GM12878 (cell line): ENCODE measurements around the gene OR5A1. TPM values are rescaled to one million over a fixed set of nuclear protein-coding genes. Genes with fewer than 3 reads are reported as not detected.

ENCODE experiments used
- ATAC-seq: fragments of 200-7000 bp; cut with Tn5 transposase; 3 replicates; pipeline ENCODE4 v1.9.1; 2020; ENCODE audit warnings: mild to moderate bottlenecking, moderate library complexity
- BruUV-seq: library from RNA; stranded (reverse); fragments of 400-500 nt; replicated peaks from 2 replicates; lab custom pipeline; 2021; lab: Mats Ljungman, UMichigan
- CTCF ChIA-PET: fragments of 300-600 bp; sonication (Branson Sonifier 250); formaldehyde crosslinking; extraction: SDS; loops from one replicate; lab custom pipeline; 2021; ENCODE audit warnings: inconsistent platforms; lab: Yijun Ruan, JAX
- POLR2A ChIA-PET: fragments of 350-600 bp; formaldehyde crosslinking; extraction: SDS; loops from one replicate; lab custom pipeline; 2021; ENCODE audit warnings: inconsistent platforms; lab: Charles Lee
- RAD21 ChIA-PET: fragments of 300-600 bp; sonication (Branson Sonifier 250); formaldehyde crosslinking; loops from one replicate; lab custom pipeline; 2023; ENCODE audit warnings: antibody characterized with exemption; ENCODE audit not compliant: unreplicated experiment; lab: Charles Lee
- SMC1A ChIA-PET: fragments of 300-600 bp; sonication (Branson Sonifier 250); formaldehyde crosslinking; loops from one replicate; lab custom pipeline; 2023; ENCODE audit not compliant: unreplicated experiment, uncharacterized antibody; lab: Charles Lee
- DNase-seq: peaks from one replicate; pipeline ENCODE4 v3.0.0-alpha.2; 2011; ENCODE audit warnings: low read depth, low spot score
- FAIRE-seq: peaks from 3 replicates; lab custom pipeline; 2011; peaks lifted over from hg19 to GRCh38; lab: Jason Lieb, UNC
- H2AFZ ChIP-seq: 2 replicates; pipeline ENCODE4 v1.6.0; 2011; ENCODE audit warnings: low read depth, low read length, control low read depth; ENCODE audit not compliant: control insufficient read depth
- H3K27ac ChIP-seq: 2 replicates; pipeline ENCODE4 v1.5.1; 2011; ENCODE audit warnings: control low read depth; ENCODE audit not compliant: control insufficient read depth, insufficient read depth
- H3K27me3 ChIP-seq, 2 experiments: replicated peaks in 1 of 2; 2 replicates each; pipeline versions ENCODE4 v1.6.0 to v1.6.1; 2011; ENCODE audit warnings: low read length in 1 of 2; ENCODE audit not compliant: control insufficient read depth in 2 of 2, insufficient read depth in 2 of 2
- H3K36me3 ChIP-seq, 2 experiments: 2 replicates each; pipeline ENCODE4 v1.5.1; 2011; ENCODE audit warnings: low read length in 1 of 2; ENCODE audit not compliant: control insufficient read depth in 2 of 2, insufficient read depth in 2 of 2
- H3K4me1 ChIP-seq: 2 replicates; pipeline ENCODE4 v1.6.1; 2011; ENCODE audit warnings: mild to moderate bottlenecking, low read length, moderate library complexity, mixed read lengths; ENCODE audit not compliant: control insufficient read depth, insufficient read depth
- H3K4me2 ChIP-seq: 2 replicates; pipeline ENCODE4 v1.6.0; 2011; ENCODE audit warnings: control low read depth; ENCODE audit not compliant: control insufficient read depth, insufficient read depth
- H3K4me3 ChIP-seq: fragments of 200-600 bp; sonication (generic); 2 replicates; pipeline ENCODE4 v1.5.1; 2016
- H3K79me2 ChIP-seq: 2 replicates; pipeline ENCODE4 v1.6.0; 2011; ENCODE audit warnings: low read length; ENCODE audit not compliant: control insufficient read depth, insufficient read depth
- H3K9ac ChIP-seq: 2 replicates; pipeline ENCODE4 v1.8.0; 2011; ENCODE audit warnings: low read length, control low read depth, mixed read lengths; ENCODE audit not compliant: control insufficient read depth, insufficient read depth
- H3K9me3 ChIP-seq: replicated peaks from 3 replicates; pipeline ENCODE4 v1.5.1; 2011; ENCODE audit warnings: mild to moderate bottlenecking, low read length; ENCODE audit not compliant: control insufficient read depth, insufficient read depth
- H4K20me1 ChIP-seq: 2 replicates; pipeline ENCODE4 v1.6.0; 2011; ENCODE audit not compliant: control insufficient read depth, insufficient read depth
- BCL11A ChIP-seq: IDR thresholded peaks from 2 replicates; pipeline ENCODE4 v1.6.1; 2011; ENCODE audit warnings: low read depth, low read length
- EZH2 ChIP-seq: IDR thresholded peaks from 2 replicates; pipeline ENCODE4 v1.6.1; 2012; ENCODE audit warnings: low read depth, mild to moderate bottlenecking, control low read depth, inconsistent platforms, low read length, borderline replicate concordance; ENCODE audit not compliant: control insufficient read depth
- FOXM1 ChIP-seq: IDR thresholded peaks from 2 replicates; pipeline ENCODE4 v1.6.1; 2012; ENCODE audit warnings: low read depth, mild to moderate bottlenecking, inconsistent platforms, low read length, moderate library complexity
- JUND ChIP-seq: IDR thresholded peaks from 2 replicates; pipeline ENCODE4 v1.6.1; 2012; ENCODE audit warnings: low read depth, mild to moderate bottlenecking, low read length, improper control_type of control experiment, moderate library complexity
- MEF2B ChIP-seq: fragments of 450-650 bp; IDR thresholded peaks from 2 replicates; pipeline ENCODE4 v1.6.1; 2018; ENCODE audit warnings: mild to moderate bottlenecking, moderate library complexity; ENCODE audit not compliant: partially characterized antibody, poor library complexity, severe bottlenecking
- NFYB ChIP-seq: IDR thresholded peaks from 2 replicates; pipeline ENCODE4 v1.6.1; 2011; ENCODE audit warnings: low read depth, mild to moderate bottlenecking, low read length, improper control_type of control experiment, moderate library complexity; ENCODE audit not compliant: insufficient read depth
- NRF1 ChIP-seq: conservative IDR thresholded peaks from 2 replicates; pipeline ENCODE4 v1.6.1; 2011; ENCODE audit warnings: mild to moderate bottlenecking, low read depth, low read length, improper control_type of control experiment
- RELA ChIP-seq: fragments of 450-650 bp; IDR thresholded peaks from 2 replicates; pipeline ENCODE4 v1.8.0; 2014; ENCODE audit warnings: borderline replicate concordance; ENCODE audit not compliant: partially characterized antibody
- SMARCA5 ChIP-seq: fragments of 450-650 bp; IDR thresholded peaks from 2 replicates; pipeline ENCODE4 v1.6.1; 2017; ENCODE audit warnings: mild to moderate bottlenecking
- TCF3 ChIP-seq: IDR thresholded peaks from 2 replicates; pipeline ENCODE4 v1.6.1; 2012; ENCODE audit warnings: low read depth, mild to moderate bottlenecking, low read length, borderline replicate concordance; ENCODE audit not compliant: insufficient read depth
- WGBS: methylation state at CpG from one replicate; pipeline ENCODE4 v1.1.6; 2016; ENCODE audit warnings: low lambda C conversion rate; ENCODE audit not compliant: insufficient replicate concordance, insufficient coverage; ENCODE audit errors: missing lambda C conversion rate; 5-methylcytosine and 5-hydroxymethylcytosine counted together
- in situ Hi-C: fragments of 300-500 bp; cut with MboI; formaldehyde crosslinking; loops from 9 replicates; pipeline ENCODE4 v1.14.3; 2018; ENCODE audit warnings: mixed read lengths
- intact Hi-C: fragments of 100-400 bp; cut with micrococcal nuclease; formaldehyde crosslinking; loops from one replicate; pipeline ENCODE4 v1.14.2; 2022; ENCODE audit not compliant: unreplicated experiment
- polyA plus RNA-seq, 11 experiments: library from polyadenylated mRNA; depleted of rRNA in 4 of 11; unstranded in 6 of 11; stranded (reverse) in 5 of 11; fragments of >200 nt; fragmentation: Nextera tagmentation in 4 of 11; fragmentation: Illumina TruSeq in 1 of 11; extraction: Ambion mirVana in 4 of 11; extraction: Trizol in 1 of 11; gene quantifications; 1 replicate in 1 of 11; 2 replicates in 10 of 11; pipeline versions ENCODE4 v1.2.1 to v1.2.3, GENCODE V29; 2011 to 2016; ENCODE audit warnings: inconsistent platforms in 2 of 11, missing spikeins in 2 of 11, low read depth in 1 of 11
- total RNA-seq, 4 experiments: library from RNA; depleted of rRNA in 3 of 4; stranded (reverse); fragments of >200 nt in 3 of 4; fragmentation: Illumina TruSeq in 1 of 4; extraction: Trizol in 1 of 4; gene quantifications; 2 replicates each; pipeline versions ENCODE4 v1.2.1 to v1.2.3, GENCODE V29; 2013 to 2021
- TF ChIP-seq, protein P1 (sequence below): fragments of 450-650 bp; IDR thresholded peaks from 2 replicates; pipeline ENCODE4 v1.6.1; 2018; ENCODE audit warnings: mild to moderate bottlenecking, low read depth, moderate library complexity; ENCODE audit not compliant: partially characterized antibody

The OR5A1 gene
- total and polyA plus RNA-seq, 10 of the 15 experiments (the other 5 are each of a cell fraction or from before 2014, with no cell fraction given): not detected

DNA sequence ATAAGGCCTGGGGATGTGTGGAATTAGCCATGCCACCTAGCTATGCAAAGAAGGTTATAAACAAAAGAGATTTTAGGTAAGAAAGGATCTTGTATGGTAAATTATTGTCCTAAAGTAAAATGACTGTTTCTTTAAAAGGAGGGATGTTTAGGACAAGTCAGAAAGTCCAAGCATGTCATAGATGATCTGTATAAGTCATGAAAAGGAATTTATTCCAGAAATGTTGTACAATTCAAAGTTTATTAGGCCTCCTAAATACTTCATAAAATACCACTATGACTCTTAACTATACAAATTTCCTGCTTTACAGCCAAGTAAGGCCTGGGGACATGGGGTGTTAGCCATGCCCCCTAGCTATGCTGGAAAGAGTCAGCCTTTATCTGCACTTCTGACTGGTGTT lies 32.7 kb upstream of the OR5A1 start:
- Histone ChIP-seq H3K9ac (no peak overlapping the region), H2AFZ (no peak overlapping the region), H3K79me2 (no peaks in the 10 kb centered on the region), H3K36me3 (no peaks in the 10 kb centered on the region), H3K4me3 (no peak overlapping the region), H3K27ac (no peak overlapping the region), H3K9me3 (peaks cover 2% of the 10 kb centered on the region; the same call in 1 of the 3 replicates), H3K4me1 (no peaks in the 10 kb centered on the region), H3K27me3 (no peaks in the 10 kb centered on the region), H4K20me1 (no peaks in the 10 kb centered on the region), H3K4me2 (no peak overlapping the region)
- no peak for DNase-seq
- intact Hi-C loops (no loop called here), in situ Hi-C loops (no loop called here)
- FAIRE-seq: no peak
- ChIA-PET CTCF (interaction anchor here (1.4 kb wide), 1 partner anchor 13 kb away, joined by 3 read pairs; no protein-coding TSS in a partner anchor), POLR2A (no interaction called here), RAD21 (no interaction called here), SMC1A (interaction anchor here (1.2 kb wide), 1 partner anchor 12 kb away, joined by 3 read pairs; no protein-coding TSS in a partner anchor)
- BruUV-seq: no TSS peak
- TF ChIP-seq, protein P1, sequence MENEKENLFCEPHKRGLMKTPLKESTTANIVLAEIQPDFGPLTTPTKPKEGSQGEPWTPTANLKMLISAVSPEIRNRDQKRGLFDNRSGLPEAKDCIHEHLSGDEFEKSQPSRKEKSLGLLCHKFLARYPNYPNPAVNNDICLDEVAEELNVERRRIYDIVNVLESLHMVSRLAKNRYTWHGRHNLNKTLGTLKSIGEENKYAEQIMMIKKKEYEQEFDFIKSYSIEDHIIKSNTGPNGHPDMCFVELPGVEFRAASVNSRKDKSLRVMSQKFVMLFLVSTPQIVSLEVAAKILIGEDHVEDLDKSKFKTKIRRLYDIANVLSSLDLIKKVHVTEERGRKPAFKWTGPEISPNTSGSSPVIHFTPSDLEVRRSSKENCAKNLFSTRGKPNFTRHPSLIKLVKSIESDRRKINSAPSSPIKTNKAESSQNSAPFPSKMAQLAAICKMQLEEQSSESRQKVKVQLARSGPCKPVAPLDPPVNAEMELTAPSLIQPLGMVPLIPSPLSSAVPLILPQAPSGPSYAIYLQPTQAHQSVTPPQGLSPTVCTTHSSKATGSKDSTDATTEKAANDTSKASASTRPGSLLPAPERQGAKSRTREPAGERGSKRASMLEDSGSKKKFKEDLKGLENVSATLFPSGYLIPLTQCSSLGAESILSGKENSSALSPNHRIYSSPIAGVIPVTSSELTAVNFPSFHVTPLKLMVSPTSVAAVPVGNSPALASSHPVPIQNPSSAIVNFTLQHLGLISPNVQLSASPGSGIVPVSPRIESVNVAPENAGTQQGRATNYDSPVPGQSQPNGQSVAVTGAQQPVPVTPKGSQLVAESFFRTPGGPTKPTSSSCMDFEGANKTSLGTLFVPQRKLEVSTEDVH: no peak
- TF ChIP-seq JUND: no peak
- no peak for TF ChIP-seq SMARCA5
- no peak for ATAC-seq

DNA sequence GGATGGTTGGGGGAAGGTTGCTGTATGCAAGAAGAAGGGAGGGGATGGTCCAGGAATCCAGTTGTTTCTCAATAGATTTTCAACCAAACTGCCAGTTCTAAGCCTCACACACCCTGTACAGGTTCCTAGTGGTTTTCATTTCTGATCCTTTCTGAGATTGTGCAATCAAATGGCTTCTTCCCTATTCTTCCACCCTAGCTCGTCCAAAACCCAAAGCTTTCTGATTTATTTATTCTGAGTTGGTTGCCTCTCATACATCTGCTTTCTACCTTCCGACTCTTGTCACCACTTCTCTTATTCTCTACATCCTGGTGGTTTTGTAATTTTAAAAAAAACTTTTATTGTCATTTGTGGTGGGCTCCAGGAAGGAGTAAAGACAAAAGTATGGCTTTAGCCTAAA lies 22.6 kb upstream of the OR5A1 start:
- ChIA-PET CTCF (interaction anchor here (0.8 to 1.4 kb wide), 3 partner anchors 11 to 19 kb away, joined by 3 to 4 read pairs (median 3); no protein-coding TSS in a partner anchor), SMC1A (no interaction called here), RAD21 (no interaction called here), POLR2A (no interaction called here)
- no peaks in the 10 kb centered on the region for H3K36me3 ChIP-seq
- DNase-seq (no peak), FAIRE-seq (no peak), ATAC-seq (no peak)
- H3K9me3 ChIP-seq: no peaks in the 10 kb centered on the region; the same call in 2 of the 3 replicates
- no peak overlapping the region for H2AFZ ChIP-seq
- no peaks in the 10 kb centered on the region for H4K20me1 ChIP-seq
- H3K9ac ChIP-seq: no peak overlapping the region
- H3K4me1 ChIP-seq: no peaks in the 10 kb centered on the region
- H3K4me3 ChIP-seq: no peak overlapping the region
- WGBS: 4% methylated on average over 2 of the region's 2 CpGs
- no peak overlapping the region for H3K27ac ChIP-seq
- H3K79me2 ChIP-seq: no peaks in the 10 kb centered on the region
- intact Hi-C loops (no loop called here), in situ Hi-C loops (no loop called here)
- no peaks in the 10 kb centered on the region for H3K27me3 ChIP-seq
- BruUV-seq: no TSS peak
- H3K4me2 ChIP-seq: no peak overlapping the region
- TF ChIP-seq NFYB (no peak), BCL11A (no peak), TCF3 (no peak), FOXM1 (no peak), MEF2B (no peak), EZH2 (no peak), RELA (no peak), NRF1 (no peak)
- TF ChIP-seq, all 136 proteins: peak for 0
